Nephron progenitor cell (in vitro differentiated cells): ENCODE results near the gene LMX1B.
"Not testable (repeated sequence)": the region's sequence is repeated elsewhere in the genome, so short reads cannot be mapped to it uniquely, and the experiment has no call there.

ENCODE experiments used
- DNase-seq: peaks from one replicate; pipeline ENCODE4 v3.0.0; 2021
- H3K27ac Mint-ChIP-seq: 2 replicates; pipeline ENCODE4 v1.8.0; 2021; ENCODE audit warnings: mild to moderate bottlenecking, moderate library complexity, mixed read lengths
- H3K27me3 Mint-ChIP-seq: 2 replicates; pipeline ENCODE4 v1.8.0; 2021; ENCODE audit warnings: mild to moderate bottlenecking, low read depth, mixed read lengths; ENCODE audit not compliant: poor library complexity
- H3K36me3 Mint-ChIP-seq: 2 replicates; pipeline ENCODE4 v1.8.0; 2021; ENCODE audit warnings: low read depth, mixed read lengths
- H3K4me1 Mint-ChIP-seq: 2 replicates; pipeline ENCODE4 v1.8.0; 2021; ENCODE audit warnings: mixed read lengths
- H3K4me3 Mint-ChIP-seq: 2 replicates; pipeline ENCODE4 v1.8.0; 2021; ENCODE audit warnings: mild to moderate bottlenecking, moderate library complexity, mixed read lengths
- H3K9me3 Mint-ChIP-seq: 2 replicates; pipeline ENCODE4 v1.8.0; 2021; ENCODE audit warnings: mild to moderate bottlenecking, moderate library complexity, mixed read lengths
- TF ChIP-seq, protein P1 (sequence below): fragments of 200-600 bp; sonication (generic); IDR thresholded peaks from 2 replicates; pipeline ENCODE4 v1.5.0; 2021; ENCODE audit warnings: antibody characterized with exemption

Gene LMX1B

DNA sequence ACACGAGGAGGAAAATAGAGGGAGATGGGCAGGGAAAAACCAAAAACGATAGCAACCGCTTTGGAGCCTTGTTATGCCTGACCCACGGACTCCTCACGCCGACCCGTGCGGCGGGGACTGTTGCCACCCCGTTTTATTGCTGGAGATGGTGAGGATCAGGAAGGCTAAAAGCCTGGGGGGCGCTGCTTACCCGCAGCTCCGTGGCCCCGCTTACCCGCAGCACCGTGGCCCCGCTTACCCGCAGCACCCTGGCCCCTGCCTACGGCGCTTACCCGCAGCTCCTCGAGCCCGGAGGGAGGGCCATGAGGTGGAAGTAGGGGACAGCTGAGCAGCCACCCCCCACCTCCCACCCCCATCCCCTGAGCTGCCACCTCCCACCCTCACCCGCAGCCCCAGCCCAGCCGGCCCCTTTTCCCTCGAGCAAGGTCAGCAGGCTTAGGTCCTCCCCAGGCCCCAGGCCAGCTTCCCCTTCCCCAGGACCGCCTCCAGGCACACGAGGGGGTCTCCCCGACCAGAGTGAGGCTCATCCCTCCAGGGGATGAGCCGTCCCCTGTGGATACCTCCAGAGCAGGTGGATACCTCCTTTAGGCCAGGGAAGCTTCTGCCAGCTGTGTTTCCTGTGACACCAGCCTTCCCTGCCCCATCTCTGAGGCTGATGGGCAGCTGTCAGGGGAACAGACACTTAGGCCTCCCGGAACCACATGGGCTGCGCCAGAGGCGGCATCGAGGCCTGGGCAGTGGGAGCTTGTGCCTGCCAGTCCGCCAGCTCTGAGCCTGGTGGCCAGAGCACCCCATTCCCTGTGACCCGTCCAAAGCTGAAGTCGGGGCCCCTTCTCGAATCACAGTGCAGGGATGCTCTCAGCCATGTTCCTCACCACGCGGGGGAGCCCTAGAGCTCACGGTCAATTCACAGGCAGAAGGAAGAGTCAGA, 92.3 kb downstream of the LMX1B start:
- peaks cover 43% of the 10 kb centered on the region for H3K4me1 Mint-ChIP-seq
- peaks cover 94% of the 10 kb centered on the region for H3K27me3 Mint-ChIP-seq
- peak; percentile 53 for DNase-seq
- H3K27ac Mint-ChIP-seq = no peak overlapping the region
- TF ChIP-seq, protein P1, sequence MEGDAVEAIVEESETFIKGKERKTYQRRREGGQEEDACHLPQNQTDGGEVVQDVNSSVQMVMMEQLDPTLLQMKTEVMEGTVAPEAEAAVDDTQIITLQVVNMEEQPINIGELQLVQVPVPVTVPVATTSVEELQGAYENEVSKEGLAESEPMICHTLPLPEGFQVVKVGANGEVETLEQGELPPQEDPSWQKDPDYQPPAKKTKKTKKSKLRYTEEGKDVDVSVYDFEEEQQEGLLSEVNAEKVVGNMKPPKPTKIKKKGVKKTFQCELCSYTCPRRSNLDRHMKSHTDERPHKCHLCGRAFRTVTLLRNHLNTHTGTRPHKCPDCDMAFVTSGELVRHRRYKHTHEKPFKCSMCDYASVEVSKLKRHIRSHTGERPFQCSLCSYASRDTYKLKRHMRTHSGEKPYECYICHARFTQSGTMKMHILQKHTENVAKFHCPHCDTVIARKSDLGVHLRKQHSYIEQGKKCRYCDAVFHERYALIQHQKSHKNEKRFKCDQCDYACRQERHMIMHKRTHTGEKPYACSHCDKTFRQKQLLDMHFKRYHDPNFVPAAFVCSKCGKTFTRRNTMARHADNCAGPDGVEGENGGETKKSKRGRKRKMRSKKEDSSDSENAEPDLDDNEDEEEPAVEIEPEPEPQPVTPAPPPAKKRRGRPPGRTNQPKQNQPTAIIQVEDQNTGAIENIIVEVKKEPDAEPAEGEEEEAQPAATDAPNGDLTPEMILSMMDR = peak; percentile 45
- no peaks in the 10 kb centered on the region for H3K36me3 Mint-ChIP-seq
- no peak overlapping the region for H3K4me3 Mint-ChIP-seq
- H3K9me3 Mint-ChIP-seq = no peaks in the 10 kb centered on the region

DNA sequence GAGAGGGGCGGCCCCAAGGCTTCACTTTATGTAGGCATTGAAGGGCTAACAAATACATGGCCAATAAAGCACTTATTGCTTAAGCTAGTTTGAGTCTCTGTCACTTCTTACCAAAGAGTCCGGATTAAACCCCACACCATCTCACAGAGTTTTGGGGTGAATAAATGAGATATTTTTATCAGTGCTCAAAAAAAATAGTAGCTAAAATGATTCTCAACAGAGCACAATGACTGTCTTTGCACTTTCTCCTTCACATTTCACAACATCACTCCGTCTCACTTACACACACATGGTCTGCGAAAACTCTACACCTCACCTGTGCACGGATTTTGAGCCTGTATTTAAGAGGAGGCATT, 92.9 kb downstream of the LMX1B start:
- DNase-seq = no peak
- TF ChIP-seq, protein P1 = no peak
- Mint-ChIP-seq H3K27me3 (peaks cover 95% of the 10 kb centered on the region), H3K4me3 (no peak overlapping the region), H3K27ac (no peak overlapping the region), H3K36me3 (no peaks in the 10 kb centered on the region), H3K9me3 (no peaks in the 10 kb centered on the region), H3K4me1 (peaks cover 37% of the 10 kb centered on the region)

DNA sequence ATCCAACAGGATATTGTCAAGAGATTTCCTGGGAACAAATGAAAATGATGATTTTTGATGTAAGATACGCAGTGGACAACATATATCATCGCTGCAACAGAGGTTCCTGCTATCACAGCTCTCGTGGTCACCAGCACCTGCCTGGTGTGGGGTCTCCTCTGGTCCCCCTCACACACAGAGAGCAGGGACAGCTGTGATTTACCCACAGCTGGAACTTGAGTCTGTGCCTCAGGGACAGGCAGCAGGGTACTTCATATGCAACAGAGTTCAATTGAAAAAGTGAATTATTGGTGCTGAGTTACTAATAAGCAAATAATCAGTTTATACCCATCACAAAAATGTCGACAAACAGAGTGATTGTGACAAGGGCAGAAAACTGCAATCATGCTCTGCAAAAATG, 93.4 kb downstream of the LMX1B start:
- Mint-ChIP-seq H3K9me3 (no peaks in the 10 kb centered on the region), H3K27me3 (peaks cover 95% of the 10 kb centered on the region), H3K4me3 (no peak overlapping the region), H3K4me1 (peaks cover 33% of the 10 kb centered on the region), H3K27ac (no peak overlapping the region), H3K36me3 (no peaks in the 10 kb centered on the region)
- DNase-seq = no peak
- TF ChIP-seq, protein P1 = no peak

DNA sequence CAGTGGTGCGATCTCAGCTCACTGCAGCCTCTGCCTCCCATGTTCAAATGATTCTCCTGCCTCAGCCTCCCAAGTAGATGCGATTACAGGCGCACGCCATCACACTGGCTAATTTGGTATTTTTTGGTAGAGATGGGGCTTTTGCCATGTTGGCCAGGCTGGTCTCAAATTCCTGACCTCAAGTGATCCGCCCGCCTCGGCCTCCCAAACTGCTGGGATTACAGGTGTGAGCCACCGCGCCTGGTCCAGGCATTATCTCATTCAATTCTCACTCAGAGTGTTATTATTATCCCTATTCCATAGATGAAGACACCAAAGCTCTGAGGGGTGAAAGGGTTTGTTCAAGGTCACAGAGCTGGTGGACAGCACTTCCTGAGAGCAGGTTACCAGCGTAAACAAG, 94.0 kb downstream of the LMX1B start:
- not testable (repeated sequence) for H3K27ac Mint-ChIP-seq, H3K9me3 Mint-ChIP-seq, DNase-seq, H3K36me3 Mint-ChIP-seq, H3K4me3 Mint-ChIP-seq
- Mint-ChIP-seq H3K4me1 (peaks cover 26% of the 10 kb centered on the region), H3K27me3 (peaks cover 95% of the 10 kb centered on the region)

DNA sequence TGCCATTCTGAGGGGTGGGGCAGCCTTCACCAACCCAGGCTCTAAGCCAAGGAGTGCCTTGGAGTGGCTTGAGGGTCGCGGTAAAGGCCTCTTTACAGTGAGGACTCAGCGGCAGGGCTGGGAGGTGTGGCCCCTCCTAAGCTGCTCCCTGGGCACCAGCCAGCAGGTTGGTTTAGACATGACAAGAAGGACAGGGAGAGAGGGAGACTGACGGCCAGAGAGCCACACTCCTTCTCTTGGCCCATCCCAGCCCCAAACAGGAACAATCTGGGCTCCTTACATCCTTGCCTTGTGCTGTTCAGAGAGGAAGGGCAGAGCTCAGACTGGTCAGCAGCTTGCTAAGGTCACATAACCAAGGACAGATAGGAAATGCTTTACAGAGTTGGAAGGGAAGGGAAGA, 94.5 kb downstream of the LMX1B start:
- H3K9me3 Mint-ChIP-seq = no peaks in the 10 kb centered on the region
- peaks cover 93% of the 10 kb centered on the region for H3K27me3 Mint-ChIP-seq
- H3K4me3 Mint-ChIP-seq = no peak overlapping the region
- peaks cover 22% of the 10 kb centered on the region for H3K4me1 Mint-ChIP-seq
- no peak for DNase-seq
- TF ChIP-seq, protein P1 = no peak
- H3K36me3 Mint-ChIP-seq = no peaks in the 10 kb centered on the region
- no peak overlapping the region for H3K27ac Mint-ChIP-seq

DNA sequence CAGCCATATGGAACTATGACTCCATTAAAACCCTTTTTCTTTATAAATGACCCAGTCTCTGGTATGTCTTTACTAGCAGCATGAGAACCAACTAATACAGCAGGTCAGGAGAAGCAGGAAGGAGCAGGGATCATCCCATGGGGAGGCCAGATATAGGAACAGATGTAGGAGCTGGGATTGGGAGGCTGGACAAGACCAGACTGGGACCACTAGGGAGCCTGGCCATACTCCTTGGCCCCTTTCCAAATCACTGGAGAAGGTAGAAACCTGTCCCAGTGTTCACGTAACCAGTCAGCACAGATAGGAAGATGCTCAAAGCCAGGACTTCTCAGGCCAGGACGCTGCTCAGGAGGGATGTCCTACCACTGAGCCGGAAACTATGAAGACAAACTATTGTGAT, 95.5 kb downstream of the LMX1B start:
- no peak overlapping the region for H3K4me3 Mint-ChIP-seq
- peaks cover 92% of the 10 kb centered on the region for H3K27me3 Mint-ChIP-seq
- TF ChIP-seq, protein P1 = no peak
- peaks cover 14% of the 10 kb centered on the region for H3K4me1 Mint-ChIP-seq
- H3K27ac Mint-ChIP-seq = no peak overlapping the region
- no peaks in the 10 kb centered on the region for H3K36me3 Mint-ChIP-seq
- H3K9me3 Mint-ChIP-seq = no peaks in the 10 kb centered on the region
- DNase-seq = no peak
